H1 (cell line): ENCODE measurements around the gene HS6ST3. TPM values are rescaled to one million over a fixed set of nuclear protein-coding genes. Genes with fewer than 3 reads are reported as not detected.

Experiments used
- CTCF ChIA-PET: fragments of 300-600 bp; sonication (Branson Sonifier 250); formaldehyde crosslinking; loops from one replicate; lab custom pipeline; 2021; ENCODE audit not compliant: partially characterized antibody; lab: Charles Lee
- POLR2A ChIA-PET: fragments of 300-600 bp; sonication (Branson Sonifier 250); formaldehyde crosslinking; loops from one replicate; lab custom pipeline; 2021; ENCODE audit warnings: inconsistent platforms; ENCODE audit not compliant: partially characterized antibody; lab: Charles Lee
- DNase-seq, 2 experiments: peaks; one replicate each; pipeline versions ENCODE4 v3.0.0 to v3.0.0-alpha.2; 2010 to 2022; ENCODE audit warnings: low spot score in 2 of 2, low read depth in 1 of 2, mixed read lengths in 1 of 2
- FAIRE-seq: peaks from 2 replicates; lab custom pipeline; 2011; peaks lifted over from hg19 to GRCh38; lab: Jason Lieb, UNC
- H2AFZ ChIP-seq: 2 replicates; pipeline ENCODE4 v1.8.1; 2012; ENCODE audit warnings: low read length, inconsistent platforms
- H2AK5ac ChIP-seq: 2 replicates; pipeline ENCODE4 v1.6.1; 2013; ENCODE audit warnings: low read depth, low read length
- H2BK120ac ChIP-seq: replicated peaks from 2 replicates; pipeline ENCODE3; 2013; ENCODE audit warnings: low read depth, low read length, inconsistent platforms
- H2BK12ac ChIP-seq: 2 replicates; pipeline ENCODE4 v1.6.1; 2013; ENCODE audit warnings: low read depth, low read length
- H2BK15ac ChIP-seq: 2 replicates; pipeline ENCODE4 v1.6.1; 2013; ENCODE audit warnings: low read length
- H2BK20ac ChIP-seq: 2 replicates; pipeline ENCODE4 v1.6.1; 2013; ENCODE audit warnings: low read length
- H2BK5ac ChIP-seq: 2 replicates; pipeline ENCODE4 v1.6.1; 2013; ENCODE audit warnings: low read depth, low read length
- H3K14ac ChIP-seq: 2 replicates; pipeline ENCODE4 v1.6.1; 2013; ENCODE audit warnings: inconsistent platforms; ENCODE audit not compliant: insufficient read length
- H3K18ac ChIP-seq: 2 replicates; pipeline ENCODE4 v1.6.1; 2013; ENCODE audit warnings: low read length; ENCODE audit errors: extremely low read depth
- H3K23ac ChIP-seq: 2 replicates; pipeline ENCODE4 v1.6.1; 2013; ENCODE audit warnings: inconsistent platforms; ENCODE audit not compliant: insufficient read length
- H3K23me2 ChIP-seq: 2 replicates; pipeline ENCODE4 v1.6.1; 2013; ENCODE audit warnings: low read depth, low read length
- H3K27ac ChIP-seq: 2 replicates; pipeline ENCODE4 v1.6.1; 2011; ENCODE audit warnings: low read depth, low read length, inconsistent platforms
- H3K27me3 ChIP-seq, 4 experiments: replicated peaks in 1 of 4; 1 replicate in 1 of 4; 2 replicates in 3 of 4; pipeline versions ENCODE4 v1.6.1 to v1.8.1; 2011 to 2013; ENCODE audit warnings: low read length in 3 of 4, mild to moderate bottlenecking in 3 of 4, inconsistent platforms in 2 of 4, mixed read lengths in 2 of 4, moderate library complexity in 1 of 4; ENCODE audit not compliant: control insufficient read depth in 3 of 4, insufficient read depth in 3 of 4; ENCODE audit errors: extremely low read depth in 1 of 4
- H3K36me3 ChIP-seq, 4 experiments: 2 replicates each; pipeline versions ENCODE4 v1.6.1 to v1.8.1; 2011 to 2013; ENCODE audit warnings: mild to moderate bottlenecking in 4 of 4, low read length in 3 of 4, moderate library complexity in 2 of 4, control low read depth in 1 of 4, inconsistent platforms in 1 of 4; ENCODE audit not compliant: insufficient read depth in 4 of 4, control insufficient read depth in 2 of 4
- H3K4ac ChIP-seq: replicated peaks from 2 replicates; pipeline ENCODE3; 2013; ENCODE audit warnings: low read length, low read depth, mixed read lengths, inconsistent platforms; ENCODE audit not compliant: insufficient read length
- H3K4me1 ChIP-seq, 4 experiments: replicated peaks in 1 of 4; 1 replicate in 1 of 4; 2 replicates in 3 of 4; pipeline versions ENCODE4 v1.6.1 to v1.8.1; 2011 to 2013; ENCODE audit warnings: low read length in 3 of 4, inconsistent platforms in 2 of 4, mixed read lengths in 1 of 4; ENCODE audit not compliant: insufficient read depth in 4 of 4, control insufficient read depth in 3 of 4
- H3K4me2 ChIP-seq, 2 experiments: 2 replicates each; pipeline versions ENCODE4 v1.6.1 to v1.8.1; 2011 to 2013; ENCODE audit warnings: low read depth in 2 of 2, low read length in 2 of 2, control low read depth in 1 of 2, inconsistent platforms in 1 of 2, mild to moderate bottlenecking in 1 of 2; ENCODE audit not compliant: insufficient read depth in 1 of 2
- H3K4me3 ChIP-seq, 4 experiments: fragments of 200-600, 300-600 bp in 1 of 4; sonication (generic), shearing (Covaris generic), sonication (Bioruptor Twin) in 1 of 4; 2 replicates each; pipeline versions ENCODE4 v1.5.1 to v1.8.1; 2011 to 2016; ENCODE audit warnings: low read length in 4 of 4, low read depth in 3 of 4, control low read depth in 2 of 4, inconsistent platforms in 2 of 4, mild to moderate bottlenecking in 2 of 4, mixed read lengths in 1 of 4, moderate library complexity in 1 of 4; ENCODE audit not compliant: insufficient read depth in 2 of 4; ENCODE audit errors: extremely low read depth in 1 of 4
- H3K56ac ChIP-seq: replicated peaks from 2 replicates; pipeline ENCODE3; 2013; ENCODE audit warnings: low read depth, mild to moderate bottlenecking, mixed read lengths, low read length, inconsistent platforms; ENCODE audit not compliant: insufficient read length
- H3K79me1 ChIP-seq: 2 replicates; pipeline ENCODE4 v1.6.1; 2013; ENCODE audit warnings: low read depth, low read length, control low read depth
- H3K79me2 ChIP-seq, 2 experiments: 2 replicates each; pipeline versions ENCODE4 v1.6.1 to v1.8.1; 2012 to 2013; ENCODE audit warnings: low read length in 2 of 2, mild to moderate bottlenecking in 2 of 2, inconsistent platforms in 1 of 2; ENCODE audit not compliant: insufficient read depth in 2 of 2, control insufficient read depth in 1 of 2
- H3K9ac ChIP-seq, 4 experiments: replicated peaks in 1 of 4; 1 replicate in 1 of 4; 2 replicates in 3 of 4; pipeline versions ENCODE4 v1.6.1 to v1.8.1; 2011 to 2013; ENCODE audit warnings: low read depth in 3 of 4, low read length in 3 of 4, control low read depth in 2 of 4, mild to moderate bottlenecking in 2 of 4, moderate library complexity in 2 of 4, inconsistent platforms in 1 of 4; ENCODE audit errors: extremely low read depth in 1 of 4
- H3K9me3 ChIP-seq, 2 experiments: 2 replicates each; pipeline versions ENCODE4 v1.6.1 to v1.8.1; 2012 to 2013; ENCODE audit warnings: mild to moderate bottlenecking in 2 of 2, moderate library complexity in 2 of 2, control low read depth in 1 of 2, inconsistent platforms in 1 of 2, low read depth in 1 of 2, low read length in 1 of 2, mixed read lengths in 1 of 2; ENCODE audit not compliant: insufficient read depth in 2 of 2
- H4K20me1 ChIP-seq, 2 experiments: replicated peaks in 1 of 2; 2 replicates each; pipeline versions ENCODE3 to v1.8.1; 2011 to 2013; ENCODE audit warnings: inconsistent platforms in 2 of 2, low read length in 2 of 2, mild to moderate bottlenecking in 1 of 2; ENCODE audit not compliant: insufficient read depth in 2 of 2, control insufficient read depth in 1 of 2
- H4K5ac ChIP-seq: 2 replicates; pipeline ENCODE4 v1.6.1; 2013; ENCODE audit warnings: low read length, low read depth, mixed read lengths, inconsistent platforms; ENCODE audit not compliant: insufficient read length
- H4K8ac ChIP-seq: 2 replicates; pipeline ENCODE4 v1.8.0; 2013; ENCODE audit warnings: mild to moderate bottlenecking, moderate library complexity, low read length, inconsistent platforms; ENCODE audit not compliant: insufficient read depth; ENCODE audit errors: extremely low read depth
- H4K91ac ChIP-seq: replicated peaks from 2 replicates; pipeline ENCODE3; 2013; ENCODE audit warnings: low read length, mixed read lengths, inconsistent platforms; ENCODE audit not compliant: insufficient read length
- CBX8 ChIP-seq: fragments of 300-800, 300-1000 bp; sonication (generic); IDR thresholded peaks from 2 replicates; pipeline ENCODE4 v1.7.1; 2016; ENCODE audit warnings: low read depth, low read length, borderline replicate concordance
- GTF2F1 ChIP-seq: IDR thresholded peaks from 2 replicates; pipeline ENCODE4 v1.6.1; 2012; ENCODE audit warnings: low read depth, low read length, improper control_type of control experiment, borderline replicate concordance
- JUND ChIP-seq: IDR thresholded peaks from 2 replicates; pipeline ENCODE4 v1.6.1; 2011; ENCODE audit warnings: mild to moderate bottlenecking, improper control_type of control experiment, low read length
- KDM1A ChIP-seq: fragments of 200-600, 300-600 bp; sonication (generic); IDR thresholded peaks from 2 replicates; pipeline ENCODE4 v1.7.1; 2016; ENCODE audit warnings: mild to moderate bottlenecking, low read length, borderline replicate concordance
- NANOG ChIP-seq: IDR thresholded peaks from 2 replicates; pipeline ENCODE4 v1.6.1; 2011; ENCODE audit warnings: low read length, low read depth, mild to moderate bottlenecking, inconsistent platforms; ENCODE audit not compliant: insufficient read depth, poor library complexity, severe bottlenecking
- SP2 ChIP-seq: IDR thresholded peaks from 2 replicates; pipeline ENCODE4 v1.6.1; 2012; ENCODE audit warnings: mild to moderate bottlenecking, low read length, inconsistent platforms
- TBP ChIP-seq: IDR thresholded peaks from 2 replicates; pipeline ENCODE4 v1.6.1; 2011; ENCODE audit warnings: low read depth, low read length, improper control_type of control experiment
- WGBS, 2 experiments: shearing (Covaris generic) in 1 of 2; methylation state at CpG; one replicate each; pipeline versions ENCODE4 v1.1.6 to v1.1.7; 2013 to 2015; ENCODE audit warnings: low lambda C conversion rate in 2 of 2, mixed read lengths in 2 of 2, inconsistent platforms in 1 of 2, low coverage in 1 of 2, missing lambda C conversion rate in 1 of 2; ENCODE audit not compliant: insufficient replicate concordance in 2 of 2, insufficient coverage in 1 of 2, insufficient read length in 1 of 2; ENCODE audit errors: extremely low coverage in 1 of 2, missing lambda C conversion rate in 1 of 2; 5-methylcytosine and 5-hydroxymethylcytosine counted together
- polyA plus RNA-seq, 7 experiments: library from polyadenylated mRNA; depleted of rRNA in 3 of 7; stranded (reverse) in 5 of 7; unstranded in 2 of 7; fragments of >200 nt in 5 of 7; fragments of 200-250 nt in 2 of 7; gene quantifications; 1 replicate in 5 of 7; 2 replicates in 1 of 7; 4 replicates in 1 of 7; pipeline versions ENCODE4 v1.2.1 to v1.2.3, GENCODE V29; 2011 to 2013; ENCODE audit warnings: missing spikeins in 2 of 7, mixed read lengths in 2 of 7
- total RNA-seq: library from RNA; stranded (reverse); fragmentation: NEBNext Ultra II Directional; extraction: Animal tissue kit (Norgen Biotek cat#: 25700); gene quantifications from 2 replicates; pipeline ENCODE4 v1.2.1, GENCODE V29; 2021

The HS6ST3 gene
- total and polyA plus RNA-seq, 2 of the 8 experiments (the other 6 are each of a cell fraction or from before 2014, with no cell fraction given) = 0.45 to 1.2 TPM

DNA sequence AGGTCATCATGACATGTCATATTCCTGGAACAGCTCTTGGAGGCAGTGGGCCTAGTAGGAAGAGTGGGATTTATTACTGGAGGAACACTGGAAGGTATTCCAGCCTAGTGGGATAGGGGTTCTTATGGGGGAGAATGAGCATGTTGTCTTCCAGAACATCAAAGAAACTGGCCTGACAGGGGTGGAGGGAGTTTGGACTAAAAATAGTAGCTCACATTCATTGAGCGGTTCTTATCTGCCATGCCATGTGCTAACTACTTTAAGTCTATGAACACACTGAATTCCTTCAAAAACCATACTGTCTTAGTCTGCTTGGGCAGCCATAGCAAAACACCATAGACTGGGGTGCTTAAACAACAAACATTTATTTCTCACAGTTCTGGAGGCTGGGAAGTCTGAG is 413.6 kb downstream of the HS6ST3 start:
- Histone ChIP-seq H2BK20ac (no peak overlapping the region), H3K23me2 (no peaks in the 10 kb centered on the region), H3K56ac (no peak overlapping the region), H2AK5ac (no peak overlapping the region), H3K27ac (no peak overlapping the region), H3K4me3 (no peak overlapping the region), H2BK5ac (no peak overlapping the region), H2AFZ (no peak overlapping the region), H3K23ac (no peak overlapping the region), H4K91ac (no peak overlapping the region), H3K14ac (no peak overlapping the region), H3K18ac (no peak overlapping the region), H3K9me3 (no peaks in the 10 kb centered on the region), H2BK15ac (no peak overlapping the region), H3K4me2 (no peak overlapping the region), H3K79me1 (no peaks in the 10 kb centered on the region), H2BK120ac (no peak overlapping the region), H4K5ac (no peak overlapping the region), H2BK12ac (no peak overlapping the region), H3K4me1 (peaks cover 0 to 3% (median 1%) of the 10 kb centered on the region in 4 experiments; a peak in 3 of 7 replicates), H4K8ac (no peak overlapping the region), H3K9ac (no peak overlapping the region), H3K4ac (no peak overlapping the region), H3K79me2 (no peaks in the 10 kb centered on the region), H4K20me1 (no peaks in the 10 kb centered on the region), H3K27me3 (peaks cover 0 to 1% (median 0%) of the 10 kb centered on the region in 4 experiments; a peak in 1 of 7 replicates), H3K36me3 (no peaks in the 10 kb centered on the region)
- POLR2A ChIA-PET = no interaction called here
- 90% methylated on average over 1 of the region's 1 CpG; no CpG with 5 or more reads in 1 of the 2 experiments for WGBS, 2 experiments
- DNase-seq (no peak), FAIRE-seq (no peak)
- CTCF ChIA-PET = interaction anchor here (0.5 to 2.2 kb wide), 4 partner anchors 24 to 245 kb away, joined by 4 to 5 read pairs (median 4); no protein-coding TSS in a partner anchor
- no peak for TF ChIP-seq KDM1A
- no peak for TF ChIP-seq SP2
- no peak for TF ChIP-seq CBX8
- no peak for TF ChIP-seq GTF2F1
- no peak for TF ChIP-seq JUND
- TF ChIP-seq TBP = no peak
- no peak for TF ChIP-seq NANOG
